Smooth muscle cell of the brain vasculature (primary cell): ENCODE data around the gene ANKRD40CL.

Experiments
- DNase-seq: peaks from one replicate; pipeline ENCODE4 v3.0.0-alpha.2; 2012; ENCODE audit warnings: low read depth, low spot score

ANKRD40CL gene

DNA sequence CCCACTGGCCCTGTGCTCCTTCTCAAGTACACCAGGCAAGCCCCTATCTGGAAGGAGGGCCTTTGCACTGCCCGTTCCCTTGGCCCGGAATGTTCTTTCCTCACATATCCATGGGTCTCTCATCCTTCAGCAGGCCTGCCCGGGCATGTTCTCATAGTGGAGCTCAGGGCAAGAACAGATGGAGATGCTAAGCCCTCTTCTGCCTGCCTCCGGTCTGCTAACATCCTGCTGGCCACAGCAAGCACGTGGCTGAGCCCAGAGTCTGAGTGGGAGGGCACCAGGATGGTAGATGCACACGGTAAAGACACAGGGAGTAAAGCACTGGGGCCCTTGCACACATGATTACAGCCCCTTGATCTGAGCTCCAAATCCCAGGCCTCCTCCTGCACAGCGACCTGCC is 19.8 kb upstream of the ANKRD40CL start:
- no peak for DNase-seq

DNA sequence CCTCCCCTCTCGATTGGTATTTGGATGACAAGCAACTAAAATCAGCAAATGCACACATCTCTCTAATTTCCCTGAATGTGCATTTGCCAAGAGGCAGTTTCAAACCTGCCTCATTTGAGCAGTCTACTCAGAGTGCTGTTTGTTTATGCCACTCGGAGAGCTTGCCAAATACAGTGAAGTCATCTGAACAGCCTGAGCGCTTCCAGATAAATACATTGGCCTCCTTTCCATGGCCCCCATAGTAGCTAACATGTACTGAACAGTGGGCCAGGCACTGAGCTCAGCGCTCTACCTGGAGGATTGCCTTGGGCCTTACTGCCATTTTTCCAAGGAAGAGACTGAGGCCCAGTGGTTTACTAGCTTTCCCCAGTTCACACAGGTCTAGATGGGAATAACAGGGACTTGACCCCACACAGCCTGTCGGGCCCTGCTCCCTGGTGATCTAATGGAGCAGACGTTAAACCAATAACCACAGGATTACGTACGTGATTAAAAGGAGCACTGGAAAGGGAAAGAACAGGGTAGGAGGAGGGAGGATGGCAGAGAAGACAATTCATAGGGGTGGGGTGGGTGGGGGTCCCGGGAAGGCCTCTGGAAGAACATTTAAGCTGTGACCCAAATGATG is 18.7 kb upstream of the ANKRD40CL start:
- no peak for DNase-seq

DNA sequence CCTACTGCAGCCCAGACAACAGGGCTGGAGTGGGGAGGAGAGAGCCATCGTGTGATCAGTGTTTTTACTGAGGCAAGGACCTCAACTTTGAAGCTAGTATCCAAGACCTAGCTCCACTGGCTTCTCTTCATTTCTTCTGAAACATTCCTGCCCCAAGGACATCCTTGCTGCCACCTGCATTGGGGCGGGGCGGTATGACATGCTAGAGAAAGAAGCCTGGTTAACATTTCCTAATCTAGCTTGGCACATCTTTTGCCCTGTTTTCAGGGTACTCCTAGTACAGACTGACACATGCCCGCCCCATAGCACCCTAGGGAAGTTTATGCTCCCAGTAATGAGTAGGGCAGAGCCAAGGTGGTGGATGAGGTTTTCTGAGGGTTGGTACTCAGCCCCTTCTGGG is 17.8 kb upstream of the ANKRD40CL start:
- no peak for DNase-seq

DNA sequence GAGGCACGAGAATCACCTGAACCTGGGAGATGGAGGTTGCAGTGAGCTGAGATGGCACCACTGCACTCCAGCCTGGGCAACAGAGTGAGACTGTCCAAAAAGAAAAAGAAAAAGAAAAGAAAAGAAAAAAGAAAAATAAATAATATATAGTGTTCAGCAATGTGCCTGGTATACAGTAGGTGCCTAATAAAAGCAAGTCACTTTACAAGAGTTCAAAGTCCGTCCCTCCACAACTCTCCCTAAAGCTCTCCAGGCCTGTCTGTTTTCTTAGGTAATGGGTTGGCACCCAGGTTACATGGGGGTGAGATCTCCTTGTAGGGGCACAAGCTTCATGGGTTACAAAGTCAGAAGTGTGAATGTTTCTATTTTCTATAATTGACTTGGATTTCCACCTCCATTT is 16.6 kb upstream of the ANKRD40CL start:
- no peak for DNase-seq

DNA sequence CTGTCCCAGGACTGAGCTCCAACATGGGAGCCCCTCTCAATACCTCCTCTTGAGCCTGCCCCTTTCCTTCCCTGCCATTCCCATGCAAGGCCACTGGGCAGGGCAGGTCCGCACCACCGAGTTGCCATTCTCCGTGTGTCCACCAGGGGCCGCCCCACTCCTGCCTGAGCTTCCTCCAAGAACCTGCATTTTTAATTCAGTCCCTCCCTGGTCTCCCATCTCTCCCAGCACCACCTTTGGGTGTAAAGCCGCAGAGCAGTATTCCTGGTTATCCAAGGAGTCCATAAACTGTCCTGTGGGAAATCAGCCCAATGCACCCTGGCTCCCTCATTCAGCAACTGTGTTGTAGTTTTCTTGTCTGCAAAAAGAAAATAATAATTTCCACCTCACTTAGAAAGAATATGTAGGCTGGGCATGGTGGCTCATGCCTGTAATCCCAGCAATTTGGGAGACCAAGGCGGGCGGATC is 15.9 kb upstream of the ANKRD40CL start:
- DNase-seq, result peak; percentile 81

DNA sequence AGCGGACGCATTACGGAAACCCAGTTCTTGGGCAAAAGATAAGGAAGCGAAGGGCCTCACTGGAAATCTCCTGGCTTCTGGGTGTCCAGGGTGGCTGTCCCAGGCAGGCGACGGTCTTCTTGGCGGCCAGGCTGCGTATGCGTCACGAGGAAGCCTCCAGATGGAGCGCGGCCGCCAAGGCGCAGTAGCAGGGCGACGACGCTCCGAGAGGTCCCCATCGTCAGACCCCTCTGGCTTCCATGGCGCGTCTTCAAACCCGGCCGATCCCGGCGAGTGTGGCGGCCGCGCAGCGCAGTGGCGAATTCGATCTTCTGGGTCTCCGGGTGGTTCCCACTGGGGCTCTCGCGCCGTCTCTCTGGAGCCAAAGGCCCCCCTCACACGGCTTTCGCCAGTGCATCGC is 13.8 kb upstream of the ANKRD40CL start:
- DNase-seq, result no peak

DNA sequence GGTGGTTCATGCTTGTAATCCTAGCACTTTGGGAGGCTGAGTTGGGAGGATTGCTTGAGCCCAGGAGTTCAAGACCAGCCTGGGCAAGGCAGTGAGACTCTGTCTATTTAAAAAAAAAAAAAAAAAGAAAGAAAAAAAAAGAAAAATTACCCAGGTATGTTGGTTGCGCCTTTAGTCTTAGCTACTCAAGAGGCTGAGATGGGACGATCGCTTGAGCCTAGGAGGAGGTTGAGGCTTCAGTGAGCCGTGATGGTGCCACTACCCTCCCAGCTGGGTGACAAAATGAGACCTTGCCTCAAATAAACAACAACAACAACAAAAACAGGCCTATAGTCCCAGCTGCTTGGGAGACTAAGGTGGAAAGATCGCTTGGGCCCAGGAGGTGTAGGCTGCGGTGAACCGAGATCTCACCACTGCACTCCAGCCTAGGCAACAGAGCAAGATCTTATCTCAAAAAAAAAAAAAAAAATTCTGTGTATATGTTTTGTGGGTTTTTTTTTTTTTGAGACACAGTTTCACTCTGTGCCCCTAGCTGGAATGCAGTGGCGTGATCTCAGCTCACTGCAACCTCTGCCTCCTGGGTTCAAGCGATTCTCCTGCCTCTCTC is 12.5 kb upstream of the ANKRD40CL start:
- DNase-seq, result no peak

DNA sequence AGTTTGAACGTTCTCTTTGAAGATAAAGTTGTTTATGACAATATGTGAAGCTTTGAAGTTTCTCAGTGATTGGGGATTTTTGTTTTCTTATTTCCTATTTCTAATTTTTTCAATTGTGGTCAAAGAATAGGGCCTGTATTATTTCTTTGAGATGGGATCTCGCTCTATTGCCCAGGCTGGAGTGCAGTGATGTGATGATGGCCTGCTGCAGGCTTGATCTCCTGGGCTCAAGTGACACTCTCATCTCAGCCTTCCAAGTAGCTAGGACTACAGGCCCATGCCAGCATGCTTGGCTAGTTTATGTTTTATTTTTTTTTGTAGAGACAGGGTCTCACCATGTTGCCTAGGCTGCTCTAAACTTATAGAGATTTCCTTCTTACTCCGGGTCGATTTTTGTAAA is 11.7 kb upstream of the ANKRD40CL start:
- no peak for DNase-seq

DNA sequence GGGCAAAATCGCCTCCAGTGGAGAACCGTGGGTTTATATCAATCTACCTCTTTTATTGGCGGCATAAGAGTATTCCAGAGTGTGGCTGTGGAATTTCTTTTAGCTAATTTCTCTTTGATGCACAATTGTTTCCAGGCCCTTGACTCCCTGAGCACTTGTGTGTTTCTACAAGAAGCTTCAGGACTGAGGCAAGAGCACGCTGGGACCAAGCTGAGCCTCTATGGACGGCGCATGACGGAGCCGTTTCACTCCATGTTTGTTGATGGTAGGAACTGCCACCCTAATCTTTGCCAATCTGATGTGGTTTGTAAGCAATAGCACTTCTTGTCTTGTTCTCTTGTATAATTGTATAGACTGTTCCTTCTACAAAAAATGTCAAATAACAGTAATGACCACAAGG is 11.2 kb upstream of the ANKRD40CL start:
- DNase-seq, result no peak

- no peak for DNase-seq
These were observed 8.6 kb upstream of the ANKRD40CL start for GRCh38 chr17:50775926-50776325.

GRCh38 chr17:50774225-50774803 is 7.0 kb upstream of the ANKRD40CL start:
- no peak for DNase-seq

GRCh38 chr17:50771991-50772785 is 4.9 kb upstream of the ANKRD40CL start:
- DNase-seq, result no peak

DNA sequence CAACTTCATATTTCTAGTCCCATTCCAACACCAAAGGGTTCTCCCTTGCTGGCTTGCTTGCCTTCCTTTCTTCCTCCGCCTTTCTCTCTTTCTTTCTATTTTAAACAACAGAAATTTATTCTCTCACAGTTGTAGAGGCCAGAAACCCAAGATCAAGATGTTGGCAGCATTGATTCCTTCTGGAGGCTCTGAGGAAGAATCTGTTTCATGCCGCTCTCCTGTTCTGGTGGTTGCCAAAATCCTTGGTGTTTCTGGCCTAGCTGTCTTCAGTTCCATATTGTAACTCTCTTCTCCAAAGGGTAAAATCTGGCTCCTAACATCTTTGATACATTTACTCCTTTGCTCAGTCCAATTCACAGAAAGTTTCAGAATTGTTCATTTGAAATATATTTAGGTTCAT is 3.0 kb upstream of the ANKRD40CL start:
- DNase-seq, result no peak

- DNase-seq, result no peak
These were observed 2.6 kb upstream of the ANKRD40CL start for GRCh38 chr17:50769884-50770283.

DNA sequence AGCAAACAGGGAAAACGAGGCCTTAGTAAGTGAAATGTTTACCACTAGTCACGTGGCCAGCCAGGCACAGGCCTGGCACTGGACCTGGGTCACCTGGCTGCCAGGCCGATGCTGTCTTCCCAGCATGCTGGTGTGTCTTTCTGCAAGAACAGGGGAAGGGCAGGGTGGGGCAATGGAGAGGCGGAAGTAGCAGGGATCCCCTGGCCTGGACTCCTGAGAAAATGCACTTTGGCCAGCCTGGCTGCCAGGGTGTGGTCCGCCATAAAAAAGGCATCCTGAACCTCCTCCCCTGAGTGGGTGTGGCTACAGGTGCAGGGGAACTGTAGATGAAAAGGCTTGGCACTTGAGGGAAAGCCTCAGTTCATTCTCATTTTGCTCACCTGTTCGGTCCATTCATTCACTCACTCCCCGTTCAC is 1.0 kb upstream of the ANKRD40CL start:
- DNase-seq, result no peak

GRCh38 chr17:50767030-50767429 is 288 bp downstream of the ANKRD40CL start:
- no peak for DNase-seq

DNA sequence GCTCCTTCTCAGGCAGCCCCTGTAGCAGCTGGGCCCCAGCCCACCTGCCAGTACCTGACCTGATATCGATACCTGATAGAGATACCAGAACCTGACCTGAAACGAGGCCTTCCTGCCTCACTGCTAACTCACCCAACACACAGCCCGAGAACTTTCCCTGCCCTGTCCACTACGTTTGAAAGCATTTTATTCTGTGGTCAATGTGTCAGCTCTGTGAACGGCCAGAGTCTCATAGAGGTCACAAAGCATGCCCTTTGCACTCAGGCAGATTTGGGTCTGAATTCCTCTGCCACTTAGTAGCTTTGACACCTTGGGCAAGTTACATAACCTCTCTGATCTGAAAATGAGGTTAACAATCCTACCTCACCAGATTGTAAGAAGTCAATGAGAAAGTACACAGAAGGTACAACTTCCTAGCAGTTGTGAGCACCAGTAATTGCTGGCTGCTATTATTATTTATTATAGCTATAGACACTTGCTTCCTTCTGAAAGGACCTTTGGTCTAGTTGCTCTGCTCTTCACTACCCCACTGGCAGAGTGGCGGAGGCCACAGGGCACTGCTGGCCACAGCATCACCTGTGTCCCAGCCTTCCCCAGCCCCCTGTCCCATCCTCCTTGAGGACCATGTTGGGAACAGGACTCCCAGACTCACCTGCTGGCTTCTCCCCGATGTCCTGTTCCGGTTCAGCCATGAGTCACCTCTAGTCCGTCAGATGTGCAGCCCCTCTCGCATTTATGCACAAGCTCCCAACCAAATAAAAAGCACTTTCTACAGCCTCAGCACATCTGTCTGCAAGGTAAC is 895 bp downstream of the ANKRD40CL start:
- DNase-seq, result no peak

GRCh38 chr17:50765454-50766221 is 1.7 kb downstream of the ANKRD40CL start:
- DNase-seq, result no peak

- no peak for DNase-seq
These were observed 2.6 kb downstream of the ANKRD40CL start for GRCh38 chr17:50764734-50765149.

GRCh38 chr17:50763716-50764475 is 3.4 kb downstream of the ANKRD40CL start:
- no peak for DNase-seq
